Sigmoid colon (tissue), 4 donors: Measurements from ENCODE around the gene BTBD9.

Experiments
- POLR2A ChIP-seq, 2 donors: fragments of 450-650 bp; IDR thresholded peaks; one replicate each; pipeline ENCODE4 v1.6.1; 2016; ENCODE audit warnings: antibody characterized with exemption in 2 of 2, mild to moderate bottlenecking in 2 of 2, moderate library complexity in 2 of 2
- POLR2AphosphoS5 ChIP-seq, 4 donors: sonication (generic); formaldehyde crosslinking; IDR thresholded peaks; one replicate each; pipeline ENCODE4 v1.6.1; 2017; ENCODE audit warnings: antibody characterized with exemption in 4 of 4
- TF ChIP-seq, protein P1 (sequence below), 4 experiments: fragments of 450-650 bp in 3 of 4; fragments of 200-600 bp in 1 of 4; IDR thresholded peaks; one replicate each; pipeline ENCODE4 v1.5.1; 2016 to 2019; ENCODE audit warnings: antibody characterized with exemption in 4 of 4, mild to moderate bottlenecking in 3 of 4, moderate library complexity in 2 of 4

- TF ChIP-seq POLR2A (IDR thresholded peaks at IDR 0.05): no peak
- TF ChIP-seq, protein P1, sequence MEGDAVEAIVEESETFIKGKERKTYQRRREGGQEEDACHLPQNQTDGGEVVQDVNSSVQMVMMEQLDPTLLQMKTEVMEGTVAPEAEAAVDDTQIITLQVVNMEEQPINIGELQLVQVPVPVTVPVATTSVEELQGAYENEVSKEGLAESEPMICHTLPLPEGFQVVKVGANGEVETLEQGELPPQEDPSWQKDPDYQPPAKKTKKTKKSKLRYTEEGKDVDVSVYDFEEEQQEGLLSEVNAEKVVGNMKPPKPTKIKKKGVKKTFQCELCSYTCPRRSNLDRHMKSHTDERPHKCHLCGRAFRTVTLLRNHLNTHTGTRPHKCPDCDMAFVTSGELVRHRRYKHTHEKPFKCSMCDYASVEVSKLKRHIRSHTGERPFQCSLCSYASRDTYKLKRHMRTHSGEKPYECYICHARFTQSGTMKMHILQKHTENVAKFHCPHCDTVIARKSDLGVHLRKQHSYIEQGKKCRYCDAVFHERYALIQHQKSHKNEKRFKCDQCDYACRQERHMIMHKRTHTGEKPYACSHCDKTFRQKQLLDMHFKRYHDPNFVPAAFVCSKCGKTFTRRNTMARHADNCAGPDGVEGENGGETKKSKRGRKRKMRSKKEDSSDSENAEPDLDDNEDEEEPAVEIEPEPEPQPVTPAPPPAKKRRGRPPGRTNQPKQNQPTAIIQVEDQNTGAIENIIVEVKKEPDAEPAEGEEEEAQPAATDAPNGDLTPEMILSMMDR (IDR thresholded peaks at IDR 0.05): no peak
- peak in 1 of 4 donors; percentile 15 for TF ChIP-seq POLR2AphosphoS5 (IDR thresholded peaks at IDR 0.05)
Observed at GRCh38 chr6:38262026-38262425, 377.7 kb downstream of the BTBD9 start.
